Thyroid gland (tissue), 4 donors: ENCODE data around the gene SAFB2.

ENCODE experiments used
- CTCF ChIP-seq, 6 experiments: fragments of 200-600 bp in 3 of 6; fragments of 450-650 bp in 3 of 6; sonication (generic) in 3 of 6; IDR thresholded peaks; one replicate each; pipeline ENCODE4 v1.5.1; 2016 to 2019; ENCODE audit warnings: antibody characterized with exemption in 6 of 6, mild to moderate bottlenecking in 2 of 6, inconsistent platforms in 1 of 6, moderate library complexity in 1 of 6
- POLR2A ChIP-seq, 2 donors: fragments of 450-650 bp; IDR thresholded peaks; one replicate each; pipeline ENCODE4 v1.6.1; 2017; ENCODE audit warnings: antibody characterized with exemption in 2 of 2, mild to moderate bottlenecking in 2 of 2, moderate library complexity in 1 of 2

GRCh38 chr19:5631567-5632240 is 9.1 kb upstream of the SAFB2 start:
- TF ChIP-seq CTCF (IDR thresholded peaks at IDR 0.05) (no peak), POLR2A (IDR thresholded peaks at IDR 0.05) (no peak)
